NCI-H2029 treated with DMSO at 0.1 percent for 48 hours (cell line): Measurements from ENCODE around the gene ZDHHC11B.
"Not testable (repeated sequence)": the region's sequence is repeated elsewhere in the genome, so short reads cannot be mapped to it uniquely, and the experiment has no call there.

Source experiments
- DNase-seq: peaks from one replicate; lab custom pipeline; 2025; lab: John Stamatoyannopoulos, UW

Gene ZDHHC11B

GRCh38 chr5:715636-716035, 68.9 kb downstream of the ZDHHC11B start:
- not testable (repeated sequence) for DNase-seq

- not testable (repeated sequence) for DNase-seq
Measured at GRCh38 chr5:714215-715118, 70.1 kb downstream of the ZDHHC11B start.

GRCh38 chr5:713686-714085, 70.8 kb downstream of the ZDHHC11B start:
- DNase-seq, result not testable (repeated sequence)

- not testable (repeated sequence) for DNase-seq
Measured at GRCh38 chr5:708848-709517, 75.5 kb downstream of the ZDHHC11B start.

GRCh38 chr5:708374-708773, 76.2 kb downstream of the ZDHHC11B start:
- DNase-seq, result not testable (repeated sequence)

GRCh38 chr5:706127-706526, 78.4 kb downstream of the ZDHHC11B start:
- DNase-seq, result not testable (repeated sequence)

GRCh38 chr5:696753-697702, 87.5 kb downstream of the ZDHHC11B start:
- DNase-seq, result not testable (repeated sequence)

GRCh38 chr5:696191-696590, 88.3 kb downstream of the ZDHHC11B start:
- DNase-seq, result not testable (repeated sequence)

- not testable (repeated sequence) for DNase-seq
Measured at GRCh38 chr5:695475-695874, 89.1 kb downstream of the ZDHHC11B start.

GRCh38 chr5:694042-694431, 90.5 kb downstream of the ZDHHC11B start:
- not testable (repeated sequence) for DNase-seq

GRCh38 chr5:693271-694041, 91.1 kb downstream of the ZDHHC11B start, which contains the start of gene TPPP:
Gene TPPP (minus strand): TSS chr5:693352. CDS start chr5:678060, 15,292 bp downstream.
- DNase-seq, result not testable (repeated sequence)

- not testable (repeated sequence) for DNase-seq
Measured at GRCh38 chr5:692529-693041, 91.9 kb downstream of the ZDHHC11B start.

- no peak for DNase-seq
Measured at GRCh38 chr5:691817-692528, 92.6 kb downstream of the ZDHHC11B start.

GRCh38 chr5:691049-691448, 93.5 kb downstream of the ZDHHC11B start:
- DNase-seq, result not testable (repeated sequence)

GRCh38 chr5:690293-690692, 94.2 kb downstream of the ZDHHC11B start:
- DNase-seq, result not testable (repeated sequence)

GRCh38 chr5:688348-689010, 96.0 kb downstream of the ZDHHC11B start:
- DNase-seq, result not testable (repeated sequence)

- DNase-seq, result not testable (repeated sequence)
Measured at GRCh38 chr5:686936-687335, 97.6 kb downstream of the ZDHHC11B start.

- not testable (repeated sequence) for DNase-seq
Measured at GRCh38 chr5:686172-686523, 98.4 kb downstream of the ZDHHC11B start.
